Thyroid gland (tissue), 4 donors: ENCODE results near the gene PRKX.
"Not testable (repeated sequence)": the region's sequence is repeated elsewhere in the genome, so short reads cannot be mapped to it uniquely, and the experiment has no call there.

Experiments
- CTCF ChIP-seq, 6 experiments: fragments of 200-600 bp in 3 of 6; fragments of 450-650 bp in 3 of 6; sonication (generic) in 3 of 6; IDR thresholded peaks; one replicate each; pipeline ENCODE4 v1.5.1; 2016 to 2019; ENCODE audit warnings: antibody characterized with exemption in 6 of 6, mild to moderate bottlenecking in 2 of 6, inconsistent platforms in 1 of 6, moderate library complexity in 1 of 6
- POLR2A ChIP-seq, 2 donors: fragments of 450-650 bp; IDR thresholded peaks; one replicate each; pipeline ENCODE4 v1.6.1; 2017; ENCODE audit warnings: antibody characterized with exemption in 2 of 2, mild to moderate bottlenecking in 2 of 2, moderate library complexity in 1 of 2

GRCh38 chrX:3702095-3702494 lies 11.4 kb downstream of the PRKX start:
- TF ChIP-seq POLR2A, CTCF (IDR thresholded peaks at IDR 0.05): not testable (repeated sequence)
